PFSK-1 (cell line): ENCODE data around the gene PLAGL2.

Experiments used
- FOXP2 ChIP-seq: optimal IDR thresholded peaks from 2 replicates; pipeline ENCODE3; 2011; ENCODE audit warnings: borderline replicate concordance, control low read depth, inconsistent platforms; ENCODE audit not compliant: insufficient read depth; ENCODE audit errors: extremely low read length, extremely low read depth
- POLR2AphosphoS5 ChIP-seq: IDR thresholded peaks from 2 replicates; pipeline ENCODE4 v1.6.1; 2012; ENCODE audit warnings: low read depth, mild to moderate bottlenecking, control low read depth, low read length, moderate library complexity
- REST ChIP-seq, 2 experiments: IDR thresholded peaks; 2 replicates each; pipeline versions ENCODE4 v1.6.1 to v1.8.0; 2011 to 2012; ENCODE audit warnings: low read depth in 2 of 2, low read length in 2 of 2, control low read depth in 1 of 2, inconsistent platforms in 1 of 2, mild to moderate bottlenecking in 1 of 2, moderate library complexity in 1 of 2; ENCODE audit not compliant: insufficient read depth in 1 of 2
- SIN3A ChIP-seq: IDR thresholded peaks from 2 replicates; pipeline ENCODE4 v1.6.1; 2012; ENCODE audit warnings: mild to moderate bottlenecking, low read length, moderate library complexity, borderline replicate concordance; ENCODE audit not compliant: insufficient read depth
- TAF1 ChIP-seq: IDR thresholded peaks from 2 replicates; pipeline ENCODE4 v1.6.1; 2012; ENCODE audit warnings: low read length, control low read depth, borderline replicate concordance; ENCODE audit not compliant: insufficient read depth

The PLAGL2 gene

GRCh38 chr20:32158943-32159660 lies 48.4 kb downstream of the PLAGL2 start:
- no peak for TF ChIP-seq TAF1
- no peak for TF ChIP-seq REST (IDR thresholded peaks at IDR 0.05; ENCODE audit: insufficient read depth in 1 of 2, low read depth in 2 of 2, low read length in 2 of 2)
- TF ChIP-seq SIN3A = no peak
- TF ChIP-seq FOXP2 = no peak
- no peak for TF ChIP-seq POLR2AphosphoS5

- TF ChIP-seq TAF1 (no peak), SIN3A (no peak), REST (IDR thresholded peaks at IDR 0.05; ENCODE audit: insufficient read depth in 1 of 2, low read depth in 2 of 2, low read length in 2 of 2) (no peak), POLR2AphosphoS5 (no peak), FOXP2 (no peak)
Observed at GRCh38 chr20:32158351-32158750, 49.2 kb downstream of the PLAGL2 start.

- TF ChIP-seq REST (IDR thresholded peaks at IDR 0.05; ENCODE audit: insufficient read depth in 1 of 2, low read depth in 2 of 2, low read length in 2 of 2) (no peak), FOXP2 (no peak)
Observed at GRCh38 chr20:32157611-32158010, 49.9 kb downstream of the PLAGL2 start.

GRCh38 chr20:32155017-32155981 lies 52.2 kb downstream of the PLAGL2 start:
- TF ChIP-seq POLR2AphosphoS5 (0 out of 2 replicates have a peak, but pooled peaks have one; percentile 21), TAF1 (no peak)

GRCh38 chr20:32153771-32154170 lies 53.8 kb downstream of the PLAGL2 start:
- TF ChIP-seq SIN3A (no peak), TAF1 (no peak), FOXP2 (no peak), POLR2AphosphoS5 (no peak), REST (IDR thresholded peaks at IDR 0.05; ENCODE audit: insufficient read depth in 1 of 2, low read depth in 2 of 2, low read length in 2 of 2) (no peak)
